Neural cell (in vitro differentiated cells): ENCODE measurements around the gene FGF8.

ENCODE experiments used
- CTCF ChIP-seq: fragments of 450-650 bp; IDR thresholded peaks from 2 replicates; pipeline ENCODE4 v1.5.1; 2014; ENCODE audit warnings: antibody characterized with exemption, mild to moderate bottlenecking, moderate library complexity; ENCODE audit not compliant: poor library complexity, severe bottlenecking
- EP300 ChIP-seq: fragments of 450-650 bp; conservative IDR thresholded peaks from 2 replicates; pipeline ENCODE4 v1.6.1; 2014; ENCODE audit warnings: antibody characterized with exemption, mild to moderate bottlenecking, moderate library complexity; ENCODE audit not compliant: poor library complexity, severe bottlenecking
- EZH2 ChIP-seq: fragments of 200-600, 300-800 bp; shearing (Covaris generic), sonication (generic); IDR thresholded peaks from 2 replicates; pipeline ENCODE4 v1.6.1; 2014; ENCODE audit warnings: antibody characterized with exemption, low read length, borderline replicate concordance, mild to moderate bottlenecking; ENCODE audit not compliant: insufficient read depth, poor library complexity, severe bottlenecking
- POLR2AphosphoS5 ChIP-seq: IDR thresholded peaks from 2 replicates; pipeline ENCODE4 v1.6.1; 2012
- REST ChIP-seq: IDR thresholded peaks from 2 replicates; pipeline ENCODE4 v1.6.1; 2012; ENCODE audit warnings: borderline replicate concordance
- SMC3 ChIP-seq: fragments of 450-650 bp; conservative IDR thresholded peaks from 2 replicates; pipeline ENCODE4 v1.6.1; 2014; ENCODE audit warnings: antibody characterized with exemption, mild to moderate bottlenecking, moderate library complexity; ENCODE audit not compliant: poor library complexity
- TAF1 ChIP-seq: IDR thresholded peaks from 2 replicates; pipeline ENCODE4 v1.6.1; 2012; ENCODE audit warnings: low read depth

- TF ChIP-seq CTCF: no peak
- TF ChIP-seq EZH2: no peak
- TF ChIP-seq EP300: no peak
- no peak for TF ChIP-seq REST
- no peak for TF ChIP-seq TAF1
- no peak for TF ChIP-seq POLR2AphosphoS5
- TF ChIP-seq SMC3: no peak
Observed at GRCh38 chr10:101752241-101752640, 23.7 kb downstream of the FGF8 start.
